LHCN-M2 (cell line): ENCODE data around the gene ARL4D. TPM values are rescaled to one million over a fixed set of nuclear protein-coding genes. Genes with fewer than 3 reads are reported as not detected.
"Not testable (repeated sequence)": the region's sequence is repeated elsewhere in the genome, so short reads cannot be mapped to it uniquely, and the experiment has no call there.

Experiments
- DNase-seq: peaks from one replicate; pipeline ENCODE4 v3.0.0-alpha.2; 2012; ENCODE audit warnings: low read depth
- total RNA-seq: library from RNA; depleted of rRNA; stranded (reverse); fragments of >200 nt; gene quantifications from 2 replicates; pipeline ENCODE4 v1.2.3, GENCODE V29; 2014

Gene ARL4D
- total RNA-seq, 1 experiment from 2014 or later, result 25.6 TPM

- peak; percentile 79 for DNase-seq
These were observed 29.9 kb upstream of the ARL4D start for GRCh38 chr17:43368740-43369506.

GRCh38 chr17:43369986-43370385 is 28.8 kb upstream of the ARL4D start:
- DNase-seq, result no peak

GRCh38 chr17:43371227-43371821 is 27.5 kb upstream of the ARL4D start:
- DNase-seq, result no peak

GRCh38 chr17:43372273-43372911 is 26.4 kb upstream of the ARL4D start:
- no peak for DNase-seq

GRCh38 chr17:43373356-43373755 is 25.4 kb upstream of the ARL4D start:
- DNase-seq, result no peak

GRCh38 chr17:43375915-43376314 is 22.9 kb upstream of the ARL4D start:
- DNase-seq, result not testable (repeated sequence)

GRCh38 chr17:43377056-43377810 is 21.6 kb upstream of the ARL4D start:
- DNase-seq, result no peak

- no peak for DNase-seq
These were observed 20.0 kb upstream of the ARL4D start for GRCh38 chr17:43378766-43379165.

- no peak for DNase-seq
These were observed 18.5 kb upstream of the ARL4D start for GRCh38 chr17:43380307-43380706.

GRCh38 chr17:43381204-43381603 is 17.6 kb upstream of the ARL4D start:
- no peak for DNase-seq

GRCh38 chr17:43381621-43382020 is 17.2 kb upstream of the ARL4D start:
- DNase-seq, result no peak

GRCh38 chr17:43382776-43383175 is 16.0 kb upstream of the ARL4D start:
- DNase-seq, result no peak

GRCh38 chr17:43383372-43383771 is 15.4 kb upstream of the ARL4D start:
- no peak for DNase-seq

GRCh38 chr17:43383826-43384475 is 14.8 kb upstream of the ARL4D start:
- no peak for DNase-seq

- no peak for DNase-seq
These were observed 14.3 kb upstream of the ARL4D start for GRCh38 chr17:43384476-43384862.

- DNase-seq, result no peak
These were observed 13.6 kb upstream of the ARL4D start for GRCh38 chr17:43385046-43385831.

GRCh38 chr17:43388359-43389045 is 10.3 kb upstream of the ARL4D start:
- peak; percentile 92 for DNase-seq

GRCh38 chr17:43389046-43389947 is 9.5 kb upstream of the ARL4D start:
- peak; percentile 84 for DNase-seq

GRCh38 chr17:43392397-43392796 is 6.4 kb upstream of the ARL4D start:
- no peak for DNase-seq
